HG02642 (cell line): ENCODE data around the gene FOSL2.
A peak's percentile ranks its signal among the peaks of the same experiment; 100 is the strongest.

Experiments used
- ATAC-seq: cut with Tn5 transposase; IDR thresholded peaks from one replicate; pipeline ENCODE4 v1.9.1; 2021; ENCODE audit warnings: mild to moderate bottlenecking; ENCODE audit not compliant: unreplicated experiment, poor library complexity

The FOSL2 gene

DNA sequence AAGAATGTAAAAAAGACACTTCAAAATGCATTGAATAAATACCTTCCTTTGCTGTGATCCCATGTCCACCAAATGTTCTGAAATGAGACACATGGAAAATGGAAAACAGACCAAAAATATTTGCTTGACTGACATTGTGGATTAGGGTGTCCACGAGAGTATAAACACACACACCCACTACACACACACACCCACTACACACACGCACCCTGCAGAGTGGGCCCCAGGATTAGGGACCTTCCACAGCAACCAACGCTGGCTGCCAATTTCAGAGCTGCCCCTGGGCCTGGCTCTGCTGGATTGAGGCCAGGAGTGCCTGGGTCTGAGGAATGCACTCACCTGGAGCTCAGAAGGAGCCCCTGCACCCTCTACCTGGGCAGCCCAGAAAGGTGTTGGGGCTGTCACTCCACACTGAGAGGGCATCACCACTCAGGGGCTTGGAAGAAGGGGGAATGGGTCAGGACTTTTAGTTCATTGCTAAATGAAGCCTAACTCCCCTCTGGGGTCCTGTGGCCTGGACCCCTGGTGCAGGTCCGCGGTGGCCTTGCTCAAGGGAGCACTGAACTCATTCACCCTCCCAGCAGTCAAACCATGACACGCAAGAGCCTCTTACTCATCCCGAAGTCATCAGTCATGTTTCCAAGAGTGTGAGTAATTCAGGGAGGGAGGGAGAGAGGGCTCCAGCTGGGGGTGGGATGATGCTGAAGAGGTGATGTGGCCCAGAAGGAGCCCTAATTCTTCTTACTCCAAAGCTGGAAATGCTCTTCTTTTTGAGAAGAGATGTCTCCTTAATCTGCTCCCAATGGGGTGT is 53.0 kb downstream of the FOSL2 start:
- ATAC-seq = no peak

DNA sequence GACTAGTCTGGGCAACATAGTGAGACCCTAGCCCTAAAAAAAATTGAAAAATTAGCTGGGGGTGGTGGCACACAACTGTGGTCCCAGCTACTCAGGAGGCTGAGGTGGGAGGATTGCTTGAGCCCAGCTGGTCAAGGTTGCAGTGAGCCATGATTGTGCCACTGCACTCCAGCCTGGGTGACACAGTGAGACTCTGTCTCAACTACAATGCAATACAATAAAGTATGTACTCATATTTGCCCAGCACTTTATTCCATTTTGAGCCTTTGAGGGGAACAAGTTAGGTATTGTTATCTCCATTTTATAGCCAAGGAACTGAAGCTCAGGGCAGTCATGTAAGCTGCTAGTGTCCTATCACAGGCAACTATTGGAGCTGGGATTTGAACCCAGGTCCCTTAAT is 53.9 kb downstream of the FOSL2 start:
- ATAC-seq = no peak

DNA sequence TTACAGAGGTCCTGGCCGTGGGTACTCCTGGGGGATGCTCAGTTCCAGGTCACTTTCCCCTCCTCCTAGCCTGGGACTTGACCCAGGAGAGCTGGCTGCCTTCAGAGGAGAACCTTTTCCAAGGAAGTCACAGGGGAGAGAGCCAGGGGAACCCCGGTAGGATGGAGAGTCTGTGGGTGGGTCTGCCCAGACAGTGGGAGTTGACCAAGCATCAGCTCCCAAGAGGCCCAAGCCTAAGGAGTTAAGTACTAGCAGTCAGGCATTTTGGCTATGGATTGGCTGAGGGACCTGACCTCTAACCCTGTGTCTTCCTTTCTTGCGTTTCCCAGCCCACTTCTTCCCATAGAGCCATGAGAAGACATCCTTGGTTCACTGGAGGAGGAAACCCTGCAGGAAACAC is 54.4 kb downstream of the FOSL2 start:
- ATAC-seq = no peak

DNA sequence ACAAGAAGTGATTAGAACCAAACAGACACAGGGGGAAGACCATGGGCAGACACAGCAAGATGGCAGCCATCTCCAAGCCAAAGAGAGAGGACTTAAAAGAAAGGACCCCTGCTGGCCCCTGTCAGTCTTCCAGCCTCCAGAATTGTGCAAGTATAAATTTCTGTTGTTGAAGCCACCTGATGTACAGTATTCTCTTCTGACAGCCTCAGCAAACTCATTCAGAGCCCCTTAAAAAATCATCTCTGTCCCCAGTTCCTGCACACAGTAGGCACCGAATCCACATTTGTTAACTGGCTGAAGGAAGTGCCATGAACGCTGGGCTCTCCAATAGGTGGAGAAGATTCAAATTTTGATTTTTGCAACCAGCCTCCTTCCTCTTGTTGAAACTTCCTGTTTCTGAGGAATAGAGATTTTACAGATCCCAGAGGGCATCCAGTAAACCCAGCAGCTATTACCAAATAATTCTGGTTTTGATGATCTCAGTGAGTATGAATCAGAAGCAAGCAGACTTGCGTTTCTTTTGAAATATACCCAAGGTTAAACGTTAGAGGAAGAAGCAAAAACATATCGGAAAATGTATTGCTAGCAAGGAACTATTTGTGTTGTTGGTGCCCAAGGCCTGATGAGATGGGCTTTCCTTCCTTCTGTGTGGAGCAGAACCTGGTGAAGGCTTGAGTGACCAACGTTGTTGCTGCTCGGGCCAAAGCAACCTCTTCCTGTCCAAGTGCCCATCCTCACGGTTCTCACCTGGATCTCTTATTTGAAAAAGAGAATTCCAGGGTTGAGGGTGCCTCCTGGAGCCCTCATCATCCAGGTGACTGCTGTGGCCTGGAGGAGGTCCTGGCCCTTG is 55.5 kb downstream of the FOSL2 start:
- ATAC-seq = no peak

DNA sequence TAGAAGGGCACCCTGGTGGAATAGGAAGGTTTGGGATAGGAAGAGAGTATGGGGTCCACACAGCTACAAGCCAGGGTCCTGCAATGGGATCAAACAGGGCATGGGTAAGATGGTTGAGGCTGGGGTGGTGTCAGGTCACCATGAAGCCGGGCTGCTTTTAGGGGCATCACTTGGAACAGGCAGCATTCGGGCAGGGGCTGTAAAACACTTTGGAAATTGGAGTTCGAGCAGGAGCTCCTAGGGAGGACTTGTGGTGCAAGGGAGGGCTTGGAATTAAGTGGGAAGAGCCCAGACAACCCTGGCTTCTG is 56.1 kb downstream of the FOSL2 start:
- ATAC-seq = no peak

DNA sequence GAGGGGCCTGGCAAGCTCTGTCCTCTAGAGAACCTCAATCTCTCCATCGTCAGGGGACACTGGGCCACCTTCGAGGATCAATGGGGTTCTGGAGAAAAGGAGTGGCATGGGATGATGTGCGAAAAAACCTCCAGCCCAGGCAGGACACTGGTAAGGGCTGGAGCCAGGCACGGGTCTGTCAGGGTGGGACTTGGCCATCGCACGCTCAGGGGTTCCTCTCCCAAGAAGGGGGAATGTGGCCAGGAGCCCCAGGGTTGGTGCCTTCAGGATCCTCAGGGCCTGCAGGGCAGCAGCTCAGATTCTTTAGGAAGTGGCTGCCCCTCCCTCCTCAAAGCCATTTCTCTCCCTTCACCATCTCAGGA is 56.4 kb downstream of the FOSL2 start:
- ATAC-seq = no peak

DNA sequence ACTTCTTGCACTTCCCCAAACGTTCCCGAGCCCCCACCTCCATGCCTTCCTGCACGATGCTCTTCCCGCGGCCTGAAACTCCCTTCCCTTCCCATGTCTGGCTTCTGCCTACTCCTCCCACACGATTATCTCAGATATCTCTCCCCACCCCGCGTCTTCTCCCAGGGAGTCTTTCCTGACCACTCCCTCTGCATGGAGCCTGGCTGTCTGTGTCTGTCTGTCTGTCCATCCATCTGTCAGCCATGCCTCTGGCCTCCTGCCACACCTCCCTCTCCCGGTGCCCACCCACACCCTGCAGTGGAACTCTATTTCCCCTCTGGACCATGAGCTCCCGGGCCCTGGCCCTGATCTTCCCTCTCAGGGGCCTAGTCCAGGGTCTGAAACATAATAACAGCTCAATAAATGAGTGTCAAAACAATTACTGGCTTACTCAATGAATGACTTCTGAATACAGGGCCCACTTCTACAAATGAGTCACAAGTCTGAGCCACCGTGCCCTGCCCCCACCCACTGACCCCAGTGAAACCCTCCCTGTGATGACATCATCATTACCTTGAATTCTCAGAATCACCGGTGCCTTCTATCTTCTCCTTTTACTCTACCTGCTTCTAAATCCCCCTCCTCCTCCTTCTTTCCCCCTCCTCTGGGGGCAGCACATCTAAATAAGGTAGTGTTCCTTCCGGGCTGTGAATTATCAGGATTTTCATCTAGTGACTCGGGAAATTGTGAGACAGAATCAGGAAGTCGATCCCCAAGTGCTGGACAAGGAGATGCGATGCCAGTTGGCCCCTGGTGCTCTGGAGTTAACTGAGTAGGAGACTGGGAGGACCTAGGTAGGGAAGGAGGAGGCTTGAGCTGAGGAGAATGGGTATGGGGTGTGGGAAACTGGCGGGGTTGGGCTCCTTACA is 57.1 kb downstream of the FOSL2 start:
- ATAC-seq = no peak

DNA sequence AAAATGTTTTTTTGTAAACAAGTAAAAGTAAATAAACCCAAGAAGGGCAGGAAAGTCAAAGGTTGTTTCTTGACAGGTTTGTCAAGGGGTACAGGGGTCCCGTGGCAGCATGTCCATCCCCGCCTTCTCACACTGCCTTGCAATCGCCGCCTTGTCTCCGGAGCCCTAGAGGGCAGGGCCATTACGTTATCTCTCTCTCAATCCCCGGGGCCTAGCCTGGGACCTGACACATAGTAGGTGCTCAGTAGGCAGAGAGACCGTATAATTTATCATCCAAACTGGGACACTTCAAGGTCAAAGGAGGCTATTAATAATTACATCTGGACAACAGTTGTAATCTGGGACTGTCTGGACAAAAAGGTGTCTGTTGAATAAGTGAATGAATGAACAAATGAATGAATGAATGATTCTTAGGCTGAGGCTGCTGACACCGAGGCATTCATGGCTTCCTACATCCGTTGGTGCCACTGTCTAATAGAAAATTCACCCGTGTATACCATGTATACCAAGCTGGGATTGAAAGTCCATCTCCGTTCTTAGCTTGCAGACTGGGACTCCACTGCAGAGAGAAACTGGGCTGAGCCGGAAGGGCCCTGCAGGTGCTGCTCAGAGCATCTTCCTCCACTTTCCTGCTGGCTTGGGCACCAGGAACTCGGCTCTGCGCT is 58.4 kb downstream of the FOSL2 start:
- no peak for ATAC-seq

DNA sequence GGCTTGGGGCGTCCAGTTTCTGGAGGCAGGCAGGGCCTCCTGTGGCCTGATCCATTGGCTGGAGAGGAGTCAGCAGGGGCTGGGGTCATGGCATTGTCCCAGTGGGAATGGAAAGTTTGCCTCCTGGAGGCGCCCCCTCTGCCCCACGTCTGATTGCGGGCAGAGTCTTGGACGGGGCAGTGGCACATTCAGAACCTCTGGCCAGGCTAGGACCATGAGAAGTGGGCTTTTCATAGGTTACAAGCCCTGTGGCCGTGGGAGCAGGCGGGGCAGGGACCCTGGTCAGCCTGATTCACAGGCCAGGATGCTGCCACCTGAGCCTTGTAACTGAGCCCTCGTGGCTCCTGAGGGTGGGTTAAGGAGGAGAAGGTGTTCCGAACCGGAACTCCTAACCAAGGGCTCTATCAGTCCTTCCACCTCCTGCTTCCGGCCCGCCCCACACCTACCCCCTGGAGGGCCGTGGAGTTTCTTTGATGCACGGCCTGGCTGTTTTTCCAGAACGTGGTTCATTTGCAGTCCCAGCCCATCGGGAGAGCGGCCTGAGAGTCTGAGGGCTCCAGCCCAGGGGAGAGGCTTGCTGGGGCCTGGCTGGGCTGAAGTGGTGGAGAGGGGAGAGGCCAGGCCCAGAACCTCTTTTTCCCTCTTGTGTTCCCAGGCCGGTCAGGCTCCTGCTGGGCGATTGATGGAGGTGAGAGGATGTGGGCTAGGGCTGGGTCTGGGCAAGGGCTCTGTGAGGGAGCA is 59.3 kb downstream of the FOSL2 start:
- no peak for ATAC-seq

DNA sequence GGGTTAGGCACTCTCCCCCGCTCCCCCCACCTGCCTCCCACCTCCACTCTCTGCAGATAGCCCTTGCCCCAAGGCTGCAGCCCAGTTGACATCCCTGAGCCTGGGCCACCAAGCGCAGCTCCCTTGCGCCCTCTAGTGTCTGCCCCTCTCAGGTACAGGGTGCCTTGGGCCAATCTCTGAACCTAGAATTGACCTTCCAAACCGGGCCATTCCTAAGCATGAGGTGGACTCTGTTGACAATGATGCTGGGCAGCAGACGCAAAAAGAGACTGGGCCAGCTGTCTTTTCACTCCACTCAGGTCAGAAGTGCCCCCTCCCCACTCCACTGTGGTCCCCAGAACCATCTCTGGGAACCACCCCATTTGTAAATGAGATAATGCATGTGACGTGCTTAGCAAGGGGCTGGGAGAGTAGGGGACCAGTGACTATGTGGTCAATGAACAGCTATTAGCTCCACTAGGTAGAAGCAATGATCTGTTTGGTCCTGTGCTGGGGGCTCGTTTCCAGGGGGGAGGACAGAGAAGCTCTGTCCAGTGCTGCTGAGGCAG is 60.0 kb downstream of the FOSL2 start:
- ATAC-seq = peak; percentile 50

DNA sequence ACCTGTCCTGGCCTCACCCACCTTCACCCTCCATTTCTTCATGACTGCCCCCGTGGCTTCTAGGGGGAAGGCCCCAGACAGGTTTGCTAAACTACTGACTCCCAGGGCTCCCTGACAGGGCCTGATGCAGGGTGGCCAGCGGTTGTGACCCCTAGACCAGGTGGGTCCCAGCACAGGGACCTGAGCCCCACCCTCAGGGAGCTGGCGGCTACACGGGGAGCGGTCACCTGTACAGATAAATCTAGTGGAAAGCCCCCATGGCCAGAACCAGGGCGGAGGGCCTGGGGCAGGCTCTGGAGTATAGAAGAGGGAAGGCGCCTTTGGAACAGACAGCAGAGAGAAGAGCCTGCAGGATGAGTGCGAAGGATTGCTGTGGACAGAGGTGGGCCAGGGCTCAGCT is 60.7 kb downstream of the FOSL2 start:
- ATAC-seq = no peak

DNA sequence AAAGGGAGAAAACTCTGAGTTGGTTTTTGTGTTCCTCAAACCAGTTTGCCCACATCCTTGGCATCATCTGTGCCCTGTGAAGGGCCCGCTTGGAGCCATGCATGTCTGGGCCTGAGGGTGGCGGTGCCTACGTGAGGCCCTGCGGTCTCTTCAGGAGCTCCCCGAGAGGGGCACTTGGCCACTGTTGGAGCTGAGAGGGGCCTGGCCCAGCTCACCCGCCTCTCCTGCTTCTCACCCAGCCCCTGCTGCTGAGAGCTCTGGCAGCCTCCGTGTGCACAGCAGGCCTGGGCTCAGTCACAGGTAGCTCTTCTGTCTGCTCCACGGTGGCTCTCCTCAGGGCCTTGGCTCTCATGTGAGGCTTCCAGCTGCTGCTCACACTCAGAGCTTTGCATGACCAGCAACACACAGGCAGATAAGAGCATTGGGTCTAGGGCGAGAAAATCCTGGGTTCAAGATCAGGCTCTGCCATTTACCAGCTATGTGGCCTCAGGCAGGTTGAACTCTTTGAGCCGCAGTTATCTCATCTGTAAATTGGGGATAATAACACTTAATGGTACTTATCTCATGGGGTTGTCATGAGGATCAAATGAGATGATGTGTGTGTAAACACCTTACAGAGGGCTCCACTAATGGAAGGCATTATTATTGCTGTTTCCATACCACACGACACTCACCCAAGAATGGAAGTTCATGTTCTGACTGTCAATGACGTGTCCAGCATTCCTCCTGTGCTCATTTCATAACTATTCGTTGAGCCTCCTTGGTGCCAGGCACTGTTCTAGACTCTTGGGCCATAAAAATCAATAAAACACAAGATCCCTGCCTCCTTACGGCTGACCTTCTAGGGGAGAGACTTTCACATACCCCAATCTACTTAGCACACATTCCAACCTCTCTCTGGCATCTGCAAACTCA is 61.6 kb downstream of the FOSL2 start:
- ATAC-seq = no peak

DNA sequence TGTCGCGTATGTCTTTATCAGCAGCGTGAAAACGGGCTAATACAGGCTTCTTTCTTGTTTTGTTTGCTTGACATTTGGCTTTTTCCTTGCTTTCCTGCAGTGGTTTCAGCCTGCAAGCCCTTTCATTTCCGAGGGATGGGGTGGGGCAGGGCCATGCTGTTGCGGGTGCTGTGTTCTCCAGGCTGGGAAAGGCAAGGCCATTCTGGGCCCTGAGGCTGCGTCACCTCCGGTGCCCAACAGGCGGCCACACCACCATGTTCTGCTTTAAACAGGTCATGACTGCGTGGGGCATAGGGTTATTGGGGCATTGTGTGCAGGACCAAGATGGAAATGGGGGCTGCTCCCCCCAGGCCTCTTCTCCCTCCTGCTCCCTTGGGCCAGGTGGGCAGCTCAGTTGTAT is 64.6 kb downstream of the FOSL2 start:
- no peak for ATAC-seq

DNA sequence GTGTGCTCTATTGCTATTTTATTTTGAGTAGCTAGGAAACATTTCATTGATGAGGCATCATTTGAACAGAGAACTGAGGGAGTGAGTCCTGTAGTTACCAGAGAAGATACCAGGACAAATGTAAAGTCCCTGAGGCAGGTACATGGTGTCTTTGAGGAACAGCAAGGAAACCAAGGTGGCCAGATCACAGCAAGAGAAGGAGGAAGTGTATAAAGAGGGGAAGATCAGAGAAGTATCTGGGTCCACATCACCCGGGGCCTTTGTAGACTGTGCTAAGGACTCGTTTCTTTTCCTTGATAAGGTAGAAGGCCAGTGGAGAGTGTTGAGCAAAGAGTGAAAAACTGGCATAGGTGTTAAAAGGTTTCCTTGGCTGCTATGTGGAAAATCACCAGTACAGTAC is 68.4 kb downstream of the FOSL2 start:
- no peak for ATAC-seq

DNA sequence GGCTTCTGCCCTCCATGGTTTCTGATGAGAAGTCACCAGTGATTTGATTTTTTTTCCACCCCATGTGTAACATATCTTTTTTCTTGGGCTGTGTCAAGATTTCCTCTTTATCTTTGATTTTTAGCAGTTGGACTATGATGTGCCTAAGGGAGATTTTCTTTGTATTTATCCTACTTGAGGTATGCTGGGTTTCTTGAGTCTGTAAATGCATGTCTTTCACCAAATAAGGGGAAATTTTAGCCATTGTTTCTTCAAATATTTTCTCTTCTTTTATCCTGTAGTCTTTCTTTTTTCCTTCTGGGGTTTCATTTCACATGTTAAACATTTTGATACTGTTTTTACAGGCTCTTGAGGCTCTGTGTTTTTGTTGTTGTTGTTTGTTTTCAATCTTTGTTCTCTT is 69.5 kb downstream of the FOSL2 start:
- no peak for ATAC-seq

DNA sequence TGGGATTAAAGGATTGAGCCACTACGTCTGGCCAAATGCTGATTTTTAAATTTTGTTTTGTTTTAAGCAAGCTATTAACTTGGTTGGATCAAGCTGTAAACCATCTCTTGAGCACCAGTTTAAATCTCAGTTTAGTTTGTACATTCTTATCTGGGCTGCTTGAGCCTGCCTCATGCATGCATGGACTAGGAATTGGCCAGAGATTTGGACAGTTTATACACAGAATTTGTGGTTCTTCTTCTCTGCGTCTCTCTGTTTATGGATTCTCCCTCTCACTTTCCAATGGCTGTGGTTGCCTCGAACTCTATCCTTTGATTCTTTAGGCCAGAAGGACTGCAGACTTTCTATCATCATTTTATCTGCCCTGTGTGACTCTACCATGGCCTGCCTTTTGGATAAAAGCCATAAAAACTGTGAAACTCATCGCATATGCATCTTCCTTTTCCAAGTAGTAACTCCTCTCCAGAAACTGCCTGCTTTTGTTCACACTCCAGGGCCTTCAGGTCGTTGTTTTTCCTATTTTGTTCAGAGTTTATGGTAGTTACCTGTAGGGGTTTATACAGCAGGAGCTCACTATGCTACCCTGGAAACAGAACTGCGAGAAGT is 70.7 kb downstream of the FOSL2 start:
- ATAC-seq = no peak

DNA sequence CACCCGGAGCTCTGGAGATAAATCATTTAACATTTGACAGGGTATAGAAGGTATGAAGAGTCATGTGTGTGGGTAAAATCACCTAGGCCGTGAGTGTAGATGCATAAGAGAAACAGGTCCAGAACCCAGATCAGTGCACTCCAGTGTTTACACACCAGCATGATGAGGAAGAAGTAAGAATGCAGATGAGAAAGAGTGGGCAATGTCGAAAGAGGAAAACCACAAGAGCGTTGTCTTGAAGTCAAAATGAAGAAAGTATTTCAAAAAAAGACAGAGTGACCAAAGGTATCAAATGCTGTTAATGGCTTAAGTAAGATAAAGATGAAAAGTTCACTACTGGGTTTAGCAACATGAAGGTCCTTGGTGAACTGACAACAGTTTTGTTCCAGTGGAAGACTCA is 71.2 kb downstream of the FOSL2 start:
- no peak for ATAC-seq
